HG02610 (cell line): ENCODE results near the gene KIAA1755.

Experiments used
- ATAC-seq: cut with Tn5 transposase; IDR thresholded peaks from one replicate; pipeline ENCODE4 v1.9.1; 2021; ENCODE audit warnings: mild to moderate bottlenecking, moderate library complexity; ENCODE audit not compliant: unreplicated experiment

KIAA1755 gene

DNA sequence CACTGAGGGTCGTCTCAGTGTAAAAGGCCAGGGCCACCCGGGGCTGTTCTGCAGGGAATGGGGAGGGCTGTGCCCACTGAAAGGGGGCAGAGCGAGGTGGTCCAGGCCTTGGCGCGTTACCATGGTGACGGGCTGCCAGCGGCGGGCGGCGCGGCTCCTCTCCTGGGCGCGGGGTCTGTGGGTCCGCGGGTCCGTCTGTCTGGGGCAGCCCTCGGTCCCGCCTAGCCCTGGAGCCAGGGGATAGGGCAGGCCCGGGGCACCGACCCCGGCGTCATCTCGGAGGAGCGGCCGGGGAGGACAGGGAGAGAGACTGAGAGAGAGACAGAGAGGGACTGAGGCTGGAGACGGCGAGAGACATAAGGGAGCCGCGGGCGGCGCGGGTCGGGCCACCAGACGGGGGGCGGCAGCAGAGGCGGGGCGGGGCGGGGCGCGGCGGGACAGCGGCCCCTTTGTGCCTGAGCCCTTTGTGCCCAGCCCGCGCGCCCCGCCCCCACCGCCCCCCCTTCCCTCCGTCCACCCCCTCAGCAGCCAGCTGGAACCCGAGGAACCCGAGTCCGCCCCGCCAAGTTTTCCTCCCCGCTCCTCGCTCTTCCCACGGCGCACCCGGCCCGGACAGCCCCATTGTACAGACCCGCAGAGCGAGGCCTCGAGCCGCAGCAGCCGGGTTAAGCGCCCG is at the start of gene KIAA1755:
Gene KIAA1755 (minus strand): TSS at position 358 of the 676 bp plus-strand sequence. CDS start 235 bp downstream, at position 123.
- no peak for ATAC-seq

DNA sequence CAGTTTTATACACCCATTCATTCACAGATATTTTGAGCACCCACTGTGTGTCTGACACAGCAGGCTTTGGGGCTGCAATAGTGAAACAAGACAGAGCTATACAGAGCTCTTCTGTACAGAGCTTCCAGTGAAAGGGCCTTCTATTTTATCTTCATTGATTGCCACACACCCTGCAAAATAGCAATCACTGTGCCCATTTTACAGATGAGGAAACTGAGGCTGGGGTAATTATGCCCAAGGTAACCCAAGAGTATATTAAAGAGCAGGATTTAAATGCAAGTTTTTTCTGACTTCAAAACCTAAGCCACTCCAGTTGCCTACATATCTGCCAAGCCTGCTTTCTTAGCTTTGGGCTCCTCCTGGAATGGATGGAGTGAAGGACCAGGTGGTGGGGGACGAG is 47.9 kb upstream of the KIAA1755 start:
- no peak for ATAC-seq

GRCh38 chr20:38308047-38308438 is 47.5 kb upstream of the KIAA1755 start:
- ATAC-seq, result no peak

DNA sequence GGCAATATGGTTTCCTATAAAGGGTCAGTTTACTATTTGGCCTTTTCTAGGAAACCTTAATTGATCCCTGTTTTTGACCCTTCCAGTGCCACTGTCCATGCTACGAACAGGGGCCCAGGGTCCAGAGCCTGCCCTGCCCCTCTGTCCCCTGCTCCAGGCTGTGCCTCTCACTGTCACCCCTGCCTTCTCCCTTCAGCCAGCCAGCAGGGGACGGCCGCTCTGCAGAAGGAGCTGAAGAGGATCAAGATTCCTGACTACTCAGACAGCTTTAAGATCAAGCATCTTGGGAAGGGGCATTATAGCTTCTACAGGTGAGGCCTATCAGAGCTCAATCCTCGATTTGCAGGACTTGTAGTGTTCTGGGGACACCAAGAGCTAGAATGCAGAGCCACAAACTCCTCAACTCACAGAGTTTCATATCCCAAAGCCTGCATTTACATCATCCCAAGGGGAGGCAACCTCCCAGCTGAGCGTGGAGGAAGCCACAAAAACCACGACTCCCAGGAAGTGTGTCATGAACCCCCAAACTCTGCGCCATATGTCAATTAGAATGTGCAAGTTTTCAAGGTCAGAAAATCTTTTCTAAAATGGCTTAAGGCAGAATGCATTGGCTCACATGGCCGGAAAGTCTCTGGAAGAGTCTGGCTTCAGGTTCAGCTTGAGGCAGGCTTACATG is 47.0 kb upstream of the KIAA1755 start:
- ATAC-seq, result no peak

DNA sequence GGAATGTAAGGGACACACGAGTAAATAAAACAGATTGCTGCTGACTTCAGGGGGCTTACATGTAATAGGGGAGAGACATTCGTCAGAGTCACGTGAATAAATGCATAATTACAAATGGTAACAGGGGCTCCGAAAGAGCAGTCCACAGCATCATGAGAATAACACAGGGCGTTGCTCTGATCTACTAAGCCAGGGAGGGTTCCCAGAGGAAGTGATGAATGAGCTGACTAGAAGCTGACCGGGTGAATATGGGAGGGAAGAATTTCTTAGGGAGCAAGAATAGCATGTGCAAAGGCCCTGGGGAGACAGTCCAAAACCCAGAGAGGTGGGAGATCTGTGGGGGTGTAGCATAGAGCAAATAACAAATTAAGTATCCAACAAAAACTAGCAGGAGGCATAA is 45.8 kb upstream of the KIAA1755 start:
- ATAC-seq, result no peak

- no peak for ATAC-seq
Observed at GRCh38 chr20:38305541-38305940, 45.0 kb upstream of the KIAA1755 start.

GRCh38 chr20:38304845-38305447 is 44.4 kb upstream of the KIAA1755 start:
- ATAC-seq, result no peak

DNA sequence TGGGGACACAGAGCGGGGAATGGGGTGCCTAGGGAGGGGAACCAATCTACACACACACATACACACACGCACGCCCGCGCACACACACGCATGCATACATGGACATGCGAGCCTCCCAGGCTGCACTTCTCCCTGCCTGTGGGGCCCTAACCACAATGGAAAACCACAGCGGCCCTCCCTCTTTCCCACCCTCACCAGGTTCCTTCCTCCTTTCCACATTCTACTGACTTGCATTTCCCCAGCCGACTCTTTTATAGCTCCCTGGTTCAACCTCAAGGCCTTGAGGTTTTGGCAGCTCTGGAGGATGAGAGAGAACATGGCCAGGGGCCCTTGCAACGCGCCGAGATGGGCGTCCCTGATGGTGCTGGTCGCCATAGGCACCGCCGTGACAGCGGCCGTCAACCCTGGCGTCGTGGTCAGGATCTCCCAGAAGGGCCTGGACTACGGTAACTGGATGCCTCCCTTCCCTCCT is 43.4 kb upstream of the KIAA1755 start, which contains the start of gene BPI:
Gene BPI (plus strand): TSS at position 249 of the 472 bp plus-strand sequence. CDS start 68 bp downstream, at position 317.
- ATAC-seq, result no peak

DNA sequence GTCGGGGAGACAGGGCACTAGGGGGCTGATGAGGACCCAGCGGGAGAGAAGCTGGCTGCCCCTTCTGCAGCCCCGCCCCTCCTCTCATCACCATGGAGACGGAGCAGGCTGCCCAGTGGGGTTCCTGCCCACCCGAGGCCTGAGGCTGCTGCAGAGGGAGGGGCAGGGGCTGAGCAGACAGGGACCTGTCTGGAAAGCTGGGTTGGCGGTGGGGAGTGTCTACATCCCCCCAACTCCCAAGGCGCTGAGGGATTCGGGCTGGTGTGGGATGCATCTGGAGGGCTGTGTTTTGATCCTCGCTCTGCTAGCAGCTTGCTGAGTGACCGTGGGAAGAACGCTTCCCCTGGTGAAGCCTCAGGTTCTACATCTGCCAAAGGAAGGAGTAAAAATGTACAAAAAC is 42.3 kb upstream of the KIAA1755 start:
- ATAC-seq, result no peak

- no peak for ATAC-seq
Observed at GRCh38 chr20:38301309-38301708, 40.8 kb upstream of the KIAA1755 start.

- no peak for ATAC-seq
Observed at GRCh38 chr20:38300438-38300837, 39.9 kb upstream of the KIAA1755 start.

GRCh38 chr20:38299963-38300362 is 39.4 kb upstream of the KIAA1755 start:
- ATAC-seq, result no peak

- no peak for ATAC-seq
Observed at GRCh38 chr20:38298768-38299288, 38.3 kb upstream of the KIAA1755 start.

GRCh38 chr20:38297916-38298674 is 37.6 kb upstream of the KIAA1755 start:
- ATAC-seq, result no peak

DNA sequence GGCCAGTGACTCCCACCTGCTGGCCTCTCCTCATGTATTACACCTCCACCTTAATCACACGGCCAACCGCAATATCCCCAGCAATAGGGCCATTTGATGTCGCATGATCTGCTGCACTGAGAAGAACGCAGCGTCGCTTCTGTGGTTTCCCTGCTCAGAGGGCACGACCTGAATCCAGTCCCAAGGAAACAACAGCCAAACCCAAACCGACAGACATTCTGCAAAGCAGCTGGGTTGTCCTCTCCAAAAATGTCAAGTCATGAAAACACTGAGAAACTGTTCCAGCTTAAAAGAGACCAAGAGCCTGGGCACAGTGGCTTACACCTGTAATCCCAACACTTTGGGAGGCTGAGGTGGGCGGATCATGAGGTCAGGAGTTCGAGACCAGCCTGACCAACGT is 35.9 kb upstream of the KIAA1755 start:
- no peak for ATAC-seq

DNA sequence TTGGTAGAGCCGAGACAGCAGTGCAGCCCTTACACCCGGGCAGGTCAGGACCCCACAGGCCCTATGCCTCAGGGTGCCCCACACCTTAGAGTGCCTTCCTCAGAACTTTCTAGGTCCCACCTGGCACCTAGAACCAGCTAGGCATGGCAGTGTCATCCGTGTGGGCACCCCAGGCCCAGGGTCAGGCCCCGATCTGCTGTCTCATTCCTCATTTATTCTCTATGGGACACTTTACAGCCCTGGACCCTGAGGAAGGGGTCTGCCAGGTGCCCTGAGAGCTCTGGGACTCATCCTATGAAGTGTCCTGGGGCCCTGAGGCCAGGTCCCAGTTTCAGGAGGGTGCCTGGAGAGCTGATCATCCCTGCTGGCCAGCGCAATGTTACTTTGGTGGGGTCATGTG is 35.3 kb upstream of the KIAA1755 start:
- no peak for ATAC-seq

GRCh38 chr20:38294076-38294591 is 33.6 kb upstream of the KIAA1755 start:
- no peak for ATAC-seq

- no peak for ATAC-seq
Observed at GRCh38 chr20:38293491-38294065, 33.0 kb upstream of the KIAA1755 start.

DNA sequence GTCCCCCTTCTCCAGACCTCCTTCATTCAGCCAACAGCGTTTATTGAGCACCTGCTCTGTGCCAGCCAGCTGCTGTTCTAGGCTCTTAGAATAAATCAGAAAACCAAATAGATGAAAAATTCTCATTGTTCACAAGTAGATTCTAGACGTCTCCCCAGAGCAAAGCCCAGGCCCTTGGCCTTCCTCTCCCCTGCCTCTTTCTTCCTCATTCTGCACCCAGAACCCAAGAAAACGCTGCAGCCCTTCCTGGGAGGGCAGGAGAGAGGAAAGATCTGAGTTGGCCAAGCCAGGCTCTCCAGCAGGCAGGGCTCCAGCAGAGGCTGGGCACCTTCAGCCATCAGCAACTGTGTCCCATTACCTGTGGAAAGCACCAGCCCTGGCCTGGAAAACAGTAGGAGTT is 31.4 kb upstream of the KIAA1755 start:
- no peak for ATAC-seq
